GM13977 (cell line): ENCODE results near the gene SEPTIN2.

Experiments
- DNase-seq: peaks from one replicate; pipeline ENCODE4 v3.0.0; 2012; ENCODE audit warnings: low spot score
- CTCF ChIP-seq: IDR thresholded peaks from 2 replicates; pipeline ENCODE4 v1.5.1; 2012; ENCODE audit warnings: mild to moderate bottlenecking, control low read depth; ENCODE audit not compliant: insufficient read depth; ENCODE audit errors: extremely low read depth, missing control alignments
- in situ Hi-C: fragments of 300-500 bp; cut with MboI; formaldehyde crosslinking; loops from one replicate; pipeline ENCODE4 v1.12.0; 2022; ENCODE audit warnings: low sequenced_read_pairs, low pct_unique_long_range_greater_than_20kb, mixed read lengths, inconsistent platforms; ENCODE audit not compliant: unreplicated experiment

The SEPTIN2 gene

DNA sequence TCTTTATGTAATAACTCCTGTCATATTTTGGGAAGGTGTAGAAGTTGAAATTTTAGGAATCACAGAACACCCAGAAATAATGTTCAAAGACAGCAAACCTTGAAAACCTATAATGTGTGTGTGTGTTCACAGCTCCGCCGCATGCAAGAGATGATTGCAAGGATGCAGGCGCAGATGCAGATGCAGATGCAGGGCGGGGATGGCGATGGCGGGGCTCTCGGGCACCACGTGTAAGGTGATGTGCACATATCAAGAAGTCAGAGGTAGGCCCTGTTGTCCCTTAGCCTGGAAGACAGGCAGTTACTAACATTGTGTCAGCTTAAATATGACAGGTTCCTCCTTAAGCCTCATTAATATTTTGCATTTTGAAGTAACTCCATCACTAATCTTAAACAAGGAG, 34.2 kb downstream of the SEPTIN2 start:
- TF ChIP-seq CTCF, result no peak
- DNase-seq, result no peak
- in situ Hi-C loops, result no loop called here

GRCh38 chr2:241350530-241350877, 34.8 kb downstream of the SEPTIN2 start:
- in situ Hi-C loops, result no loop called here
- TF ChIP-seq CTCF, result no peak
- DNase-seq, result no peak

- no peak for TF ChIP-seq CTCF
- in situ Hi-C loops, result no loop called here
- no peak for DNase-seq
Observed at GRCh38 chr2:241350878-241351639, 35.3 kb downstream of the SEPTIN2 start.

GRCh38 chr2:241351640-241352031, 35.9 kb downstream of the SEPTIN2 start:
- no peak for TF ChIP-seq CTCF
- in situ Hi-C loops, result no loop called here
- no peak for DNase-seq

DNA sequence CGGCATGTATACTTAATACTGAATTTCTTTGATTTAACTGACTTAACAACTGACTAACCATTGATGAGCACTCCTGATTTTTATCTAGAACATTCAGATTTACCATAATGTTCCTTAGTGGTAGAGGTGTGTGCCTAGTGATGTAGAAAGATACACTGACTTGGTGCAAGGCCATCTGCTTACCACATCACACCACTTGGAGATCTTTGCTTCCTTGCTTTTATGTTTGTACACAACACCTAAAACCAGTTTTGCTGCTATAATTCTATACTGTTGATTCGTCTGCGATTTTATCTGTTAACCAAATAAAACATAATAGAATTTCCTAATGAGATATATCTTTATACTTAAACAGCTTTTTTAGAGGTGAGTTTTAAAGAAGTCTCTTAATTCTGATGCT, 36.5 kb downstream of the SEPTIN2 start:
- in situ Hi-C loops, result no loop called here
- no peak for DNase-seq
- no peak for TF ChIP-seq CTCF

GRCh38 chr2:241354668-241355658, 39.2 kb downstream of the SEPTIN2 start:
- no peak for DNase-seq
- in situ Hi-C loops, result no loop called here
- TF ChIP-seq CTCF, result no peak
